NT2/D1 (cell line): ENCODE data around the gene PEX10.

Source experiments
- SUZ12 ChIP-seq: IDR thresholded peaks from 2 replicates; pipeline ENCODE4 v1.6.1; 2011; ENCODE audit not compliant: insufficient read length, insufficient read depth; ENCODE audit errors: extremely low read depth
- YY1 ChIP-seq: IDR thresholded peaks from 2 replicates; pipeline ENCODE4 v1.6.1; 2011; ENCODE audit not compliant: insufficient read length, insufficient read depth
- ZNF274 ChIP-seq: IDR thresholded peaks from 2 replicates; pipeline ENCODE4 v1.6.1; 2011; ENCODE audit warnings: mild to moderate bottlenecking, low read depth, low read length

GRCh38 chr1:2400950-2401649 lies 11.3 kb downstream of the PEX10 start:
- TF ChIP-seq ZNF274 (no peak), YY1 (no peak), SUZ12 (no peak)
